PC-9 (cell line): ENCODE measurements around the gene LAD1. TPM values are rescaled to one million over a fixed set of nuclear protein-coding genes. Genes with fewer than 3 reads are reported as not detected.

Experiments used
- Bru-seq: library from RNA; stranded (reverse); fragments of 400-500 nt; gene quantifications from one replicate; lab custom pipeline; 2021; lab: Mats Ljungman, UMichigan
- BruChase-seq, 2 experiments: library from RNA; stranded (reverse); fragments of 400-500 nt; gene quantifications; one replicate each; lab custom pipeline; 2021; lab: Mats Ljungman, UMichigan
- BruUV-seq: library from RNA; stranded (reverse); fragments of 400-500 nt; replicated peaks from 2 replicates; lab custom pipeline; 2021; lab: Mats Ljungman, UMichigan
- CTCF ChIA-PET: fragments of 300-600 bp; sonication (Branson Sonifier 250); formaldehyde crosslinking; loops from one replicate; lab custom pipeline; 2022; ENCODE audit warnings: antibody characterized with exemption; lab: Charles Lee
- POLR2A ChIA-PET: fragments of 300-600 bp; sonication (Branson Sonifier 250); formaldehyde crosslinking; loops from one replicate; lab custom pipeline; 2022; ENCODE audit warnings: antibody characterized with exemption; ENCODE audit not compliant: unreplicated experiment; lab: Charles Lee
- DNase-seq, 2 experiments: peaks; one replicate each; pipeline versions ENCODE4 v3.0.0 to v3.0.0-alpha.2; 2015 to 2022; ENCODE audit warnings: mixed read lengths in 1 of 2
- H2AFZ ChIP-seq: fragments of 200-600 bp; sonication (generic); 2 replicates; pipeline ENCODE4 v1.8.1; 2017; ENCODE audit warnings: antibody characterized with exemption
- H3F3A ChIP-seq: fragments of 200-600 bp; sonication (generic); 2 replicates; pipeline ENCODE4 v1.8.1; 2017; ENCODE audit warnings: antibody characterized with exemption, mild to moderate bottlenecking, low read depth; ENCODE audit not compliant: insufficient read depth
- H3K27ac ChIP-seq: fragments of 200-600 bp; sonication (generic); 2 replicates; pipeline ENCODE4 v1.6.1; 2016; ENCODE audit warnings: mixed run types
- H3K27me3 ChIP-seq: fragments of 200-600 bp; sonication (generic); 2 replicates; pipeline ENCODE4 v1.6.1; 2016; ENCODE audit warnings: low read depth, mixed run types; ENCODE audit not compliant: insufficient read depth
- H3K36me3 ChIP-seq: fragments of 200-600 bp; sonication (generic); 2 replicates; pipeline ENCODE4 v1.6.1; 2016; ENCODE audit warnings: low read depth, mixed run types
- H3K4me1 ChIP-seq: fragments of 200-600 bp; sonication (generic); replicated peaks from 2 replicates; pipeline ENCODE4 v1.6.1; 2016; ENCODE audit warnings: mixed run types; ENCODE audit not compliant: insufficient read depth
- H3K4me2 ChIP-seq: fragments of 200-600 bp; sonication (generic); 2 replicates; pipeline ENCODE4 v1.6.1; 2017; ENCODE audit warnings: mixed run types
- H3K4me3 ChIP-seq: fragments of 200-600 bp; sonication (generic); 2 replicates; pipeline ENCODE4 v1.6.1; 2016; ENCODE audit warnings: mixed run types
- H3K79me2 ChIP-seq: fragments of 200-600 bp; sonication (generic); 2 replicates; pipeline ENCODE4 v1.6.1; 2017; ENCODE audit warnings: low read depth, mixed run types
- H3K9me2 ChIP-seq: fragments of 200-600 bp; sonication (generic); 2 replicates; pipeline ENCODE4 v1.8.1; 2017; ENCODE audit warnings: mild to moderate bottlenecking; ENCODE audit not compliant: insufficient read depth
- H3K9me3 ChIP-seq: fragments of 200-600 bp; sonication (generic); 2 replicates; pipeline ENCODE4 v1.8.1; 2016; ENCODE audit warnings: low read depth; ENCODE audit not compliant: insufficient read depth
- H4K20me1 ChIP-seq: fragments of 200-600 bp; sonication (generic); 2 replicates; pipeline ENCODE4 v1.8.1; 2017; ENCODE audit not compliant: insufficient read depth
- EZH2 ChIP-seq: fragments of 200-600 bp; sonication (generic); IDR thresholded peaks from 2 replicates; pipeline ENCODE4 v1.8.0; 2017; ENCODE audit warnings: antibody characterized with exemption, low read depth
- intact Hi-C: fragments of 100-400 bp; cut with micrococcal nuclease; formaldehyde crosslinking; loops from one replicate; pipeline ENCODE4 v1.10.0; 2022; ENCODE audit not compliant: unreplicated experiment
- long read RNA-seq: library from polyadenylated mRNA; stranded (forward); transcript quantifications from one replicate; pipeline ENCODE4 v2.0.0, GENCODE V29; 2022
- total RNA-seq: library from RNA; stranded (reverse); gene quantifications from 2 replicates; pipeline ENCODE4 v1.2.3, GENCODE V29; 2021
- TF ChIP-seq, protein P1 (sequence below): fragments of 200-600 bp; sonication (generic); conservative IDR thresholded peaks from 2 replicates; pipeline ENCODE4 v1.6.1; 2017; ENCODE audit warnings: mixed run types, antibody characterized with exemption, mild to moderate bottlenecking, moderate library complexity

The LAD1 gene, protein sequence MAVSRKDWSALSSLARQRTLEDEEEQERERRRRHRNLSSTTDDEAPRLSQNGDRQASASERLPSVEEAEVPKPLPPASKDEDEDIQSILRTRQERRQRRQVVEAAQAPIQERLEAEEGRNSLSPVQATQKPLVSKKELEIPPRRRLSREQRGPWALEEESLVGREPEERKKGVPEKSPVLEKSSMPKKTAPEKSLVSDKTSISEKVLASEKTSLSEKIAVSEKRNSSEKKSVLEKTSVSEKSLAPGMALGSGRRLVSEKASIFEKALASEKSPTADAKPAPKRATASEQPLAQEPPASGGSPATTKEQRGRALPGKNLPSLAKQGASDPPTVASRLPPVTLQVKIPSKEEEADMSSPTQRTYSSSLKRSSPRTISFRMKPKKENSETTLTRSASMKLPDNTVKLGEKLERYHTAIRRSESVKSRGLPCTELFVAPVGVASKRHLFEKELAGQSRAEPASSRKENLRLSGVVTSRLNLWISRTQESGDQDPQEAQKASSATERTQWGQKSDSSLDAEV
- total RNA-seq (54.7 and 61.6 TPM in 2 replicates), Bru-seq, nascent RNA (percentile 62 among the genes with signal in this experiment), BruChase-seq, experiment 1, labeled RNA remaining after a 2-hour chase (percentile 54 among the genes with signal in this experiment), BruChase-seq, experiment 2, labeled RNA remaining after a 6-hour chase (percentile 67 among the genes with signal in this experiment)
- long read RNA-seq, transcript LAD1-202 (10 exons, 2,906 nt): major isoform, 65 of 88 reads
- long read RNA-seq, partial matches to known transcripts: 11 of 88 reads
- long read RNA-seq, other reads (novel, unspliced or antisense): 11 of 88 reads

DNA sequence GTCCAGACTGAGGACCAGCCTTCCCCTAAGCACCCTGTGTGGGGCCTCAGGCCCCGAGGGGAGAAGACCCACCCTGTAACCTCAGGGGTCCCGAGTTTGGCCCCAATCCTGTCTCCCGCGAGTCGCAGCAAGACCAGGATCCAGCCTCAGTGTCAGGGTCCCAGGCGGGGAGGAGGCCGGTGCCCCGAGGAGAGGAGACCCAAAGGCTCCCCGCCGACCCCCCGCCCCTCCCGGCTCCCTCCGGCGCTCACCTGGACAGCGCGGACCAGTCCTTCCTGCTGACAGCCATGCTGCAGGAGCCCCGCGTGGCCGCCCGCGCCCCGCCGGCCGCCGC is at the start of gene LAD1:
TSS of gene LAD1 (minus strand) at position 307 of the 334 bp plus-strand sequence. CDS start at position 289, 18 bp downstream.
- H2AFZ ChIP-seq: peak within 1 kb of the TSS; percentile 96
- H3K27ac ChIP-seq: peak within 1 kb of the TSS; percentile 61
- peaks cover 21% of the 10 kb centered on the region; the same call in 1 of the 2 replicates for H3F3A ChIP-seq
- no TSS peak for BruUV-seq
- no peak for DNase-seq
- no peaks in the 10 kb centered on the region for H3K9me2 ChIP-seq
- H3K27me3 ChIP-seq: no peaks in the 10 kb centered on the region
- intact Hi-C loops: loop anchor here (1.0 to 5.0 kb wide), 3 partner anchors 36 to 97 kb away; no protein-coding TSS in a partner anchor
- ChIA-PET CTCF (no interaction called here), POLR2A (no interaction called here)
- no peak for TF ChIP-seq EZH2
- TF ChIP-seq, protein P1, sequence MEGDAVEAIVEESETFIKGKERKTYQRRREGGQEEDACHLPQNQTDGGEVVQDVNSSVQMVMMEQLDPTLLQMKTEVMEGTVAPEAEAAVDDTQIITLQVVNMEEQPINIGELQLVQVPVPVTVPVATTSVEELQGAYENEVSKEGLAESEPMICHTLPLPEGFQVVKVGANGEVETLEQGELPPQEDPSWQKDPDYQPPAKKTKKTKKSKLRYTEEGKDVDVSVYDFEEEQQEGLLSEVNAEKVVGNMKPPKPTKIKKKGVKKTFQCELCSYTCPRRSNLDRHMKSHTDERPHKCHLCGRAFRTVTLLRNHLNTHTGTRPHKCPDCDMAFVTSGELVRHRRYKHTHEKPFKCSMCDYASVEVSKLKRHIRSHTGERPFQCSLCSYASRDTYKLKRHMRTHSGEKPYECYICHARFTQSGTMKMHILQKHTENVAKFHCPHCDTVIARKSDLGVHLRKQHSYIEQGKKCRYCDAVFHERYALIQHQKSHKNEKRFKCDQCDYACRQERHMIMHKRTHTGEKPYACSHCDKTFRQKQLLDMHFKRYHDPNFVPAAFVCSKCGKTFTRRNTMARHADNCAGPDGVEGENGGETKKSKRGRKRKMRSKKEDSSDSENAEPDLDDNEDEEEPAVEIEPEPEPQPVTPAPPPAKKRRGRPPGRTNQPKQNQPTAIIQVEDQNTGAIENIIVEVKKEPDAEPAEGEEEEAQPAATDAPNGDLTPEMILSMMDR: no peak
- H3K4me3 ChIP-seq: peak within 1 kb of the TSS; percentile 96
- H3K4me2 ChIP-seq: peak within 1 kb of the TSS; percentile 99
- no peaks in the 10 kb centered on the region for H3K9me3 ChIP-seq
- peaks cover 42% of the 10 kb centered on the region for H3K4me1 ChIP-seq
- peaks cover 28% of the 10 kb centered on the region for H4K20me1 ChIP-seq
- H3K36me3 ChIP-seq: 0 out of 2 replicates have a peak, but pooled peaks cover 3% of the 10 kb centered on the region
- peaks cover 58% of the 10 kb centered on the region for H3K79me2 ChIP-seq

DNA sequence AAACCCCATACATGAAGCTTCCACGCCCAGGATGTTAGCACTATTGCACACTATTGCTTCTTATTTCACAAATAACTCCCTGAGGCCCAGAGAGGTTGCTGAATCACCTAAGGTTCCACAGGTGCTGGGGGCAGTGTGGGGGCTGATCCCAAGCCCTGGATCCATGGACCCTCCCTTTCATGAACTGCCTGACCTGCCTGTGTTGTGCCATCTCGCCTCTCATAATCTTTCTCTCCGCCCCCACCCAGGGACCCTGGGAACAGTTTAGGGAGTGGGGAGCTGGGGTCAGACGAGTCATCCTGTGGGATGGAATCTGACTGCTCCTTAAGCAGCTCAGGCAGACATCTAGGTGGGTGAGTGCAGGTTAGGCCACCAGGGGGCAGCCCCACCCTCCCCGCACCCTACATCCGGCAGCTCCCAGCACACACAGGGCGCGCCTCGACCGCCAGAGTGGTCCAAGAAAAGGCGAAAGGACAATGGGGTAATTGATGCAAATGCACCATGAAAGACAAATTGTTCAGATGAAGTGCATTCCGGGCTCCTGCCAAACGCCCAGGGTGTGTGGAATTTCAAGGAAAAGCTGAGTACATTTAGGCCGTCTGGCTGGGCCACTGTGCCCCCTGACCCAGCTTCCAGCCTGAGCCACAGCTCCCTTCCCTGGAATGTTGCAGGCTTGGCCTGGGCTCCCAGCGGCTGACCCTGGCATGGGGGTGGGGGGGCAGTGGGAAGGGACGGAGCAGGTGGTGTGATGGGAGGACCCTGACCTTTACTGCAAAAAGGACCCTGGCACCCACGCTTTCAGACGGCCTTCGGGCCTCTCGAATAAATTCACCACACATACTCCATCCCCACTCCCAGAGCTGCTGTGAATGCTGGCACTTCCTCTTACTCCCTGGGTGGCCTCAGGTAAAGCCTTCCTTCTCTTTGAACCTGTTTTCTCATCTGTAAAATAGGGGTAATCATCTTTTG is 49.1 kb upstream of the LAD1 start:
- Histone ChIP-seq H3K4me2 (peak overlapping the region; percentile 38), H3K79me2 (no peaks in the 10 kb centered on the region), H3K27ac (peak overlapping the region; percentile 38), H3K9me2 (no peaks in the 10 kb centered on the region), H4K20me1 (no peaks in the 10 kb centered on the region), H3K36me3 (no peaks in the 10 kb centered on the region), H2AFZ (no peak overlapping the region), H3K9me3 (no peaks in the 10 kb centered on the region; the same call in 1 of the 2 replicates), H3F3A (peaks cover 8% of the 10 kb centered on the region; the same call in 1 of the 2 replicates), H3K4me3 (no peak overlapping the region), H3K4me1 (peaks cover 22% of the 10 kb centered on the region), H3K27me3 (no peaks in the 10 kb centered on the region)
- ChIA-PET POLR2A (interaction anchor here (0.6 kb wide), 2 partner anchors 19 to 101 kb away, joined by 6 to 10 read pairs; no protein-coding TSS in a partner anchor), CTCF (interaction anchor here (0.6 to 1.7 kb wide), 18 partner anchors 11 to 1651 kb away, joined by 3 to 41 read pairs (median 5); no protein-coding TSS in a partner anchor)
- no peak for TF ChIP-seq EZH2
- TF ChIP-seq, protein P1: peak; percentile 92
- DNase-seq: peak; percentile 65 to 72
- no TSS peak for BruUV-seq
- intact Hi-C loops: loop anchor here (1.0 to 2.0 kb wide), 3 partner anchors 19 to 65 kb away; no protein-coding TSS in a partner anchor
